Brain microvascular endothelial cell (primary cell): Measurements from ENCODE around the gene PCDHA9.
"Not testable (repeated sequence)": the region's sequence is repeated elsewhere in the genome, so short reads cannot be mapped to it uniquely, and the experiment has no call there.

Source experiments
- DNase-seq: peaks from one replicate; pipeline ENCODE4 v3.0.0-alpha.2; 2020
- H3K27ac ChIP-seq: fragments of 250-450 bp; sonication (Bioruptor Pico); 2 replicates; pipeline ENCODE4 v1.5.1; 2020; ENCODE audit warnings: mild to moderate bottlenecking, moderate library complexity
- H3K27me3 ChIP-seq: fragments of 250-450 bp; sonication (Bioruptor Pico); replicated peaks from 2 replicates; pipeline ENCODE4 v1.5.1; 2020; ENCODE audit warnings: mild to moderate bottlenecking
- H3K36me3 ChIP-seq: fragments of 250-450 bp; sonication (Bioruptor Pico); replicated peaks from 2 replicates; pipeline ENCODE4 v1.5.1; 2020; ENCODE audit warnings: mild to moderate bottlenecking
- H3K4me3 ChIP-seq: 2 replicates; pipeline ENCODE4 v1.5.1; 2011; ENCODE audit warnings: low read depth, mild to moderate bottlenecking, control low read depth, low read length, moderate library complexity
- CTCF ChIP-seq: IDR thresholded peaks from 2 replicates; pipeline ENCODE4 v1.5.1; 2011; ENCODE audit warnings: low read depth, mild to moderate bottlenecking, moderate library complexity, low read length, control low read depth, inconsistent platforms; ENCODE audit errors: missing control alignments
- in situ Hi-C: cut with HindIII; loops from 2 replicates; pipeline ENCODE4 v1.10.0; 2017; ENCODE audit warnings: low sequenced_read_pairs, low pct_ligation_motif_present

PCDHA9 gene

GRCh38 chr5:140848139-140849102 lies at the start of gene PCDHA9:
Gene PCDHA9, plus strand, starts transcription at chr5:140848382. Its CDS starts 114 bp downstream, at chr5:140848496.
- in situ Hi-C loops, H3K27me3 ChIP-seq, H3K36me3 ChIP-seq, H3K4me3 ChIP-seq, H3K27ac ChIP-seq, DNase-seq: not testable (repeated sequence)
- peak; percentile 7 for TF ChIP-seq CTCF

DNA sequence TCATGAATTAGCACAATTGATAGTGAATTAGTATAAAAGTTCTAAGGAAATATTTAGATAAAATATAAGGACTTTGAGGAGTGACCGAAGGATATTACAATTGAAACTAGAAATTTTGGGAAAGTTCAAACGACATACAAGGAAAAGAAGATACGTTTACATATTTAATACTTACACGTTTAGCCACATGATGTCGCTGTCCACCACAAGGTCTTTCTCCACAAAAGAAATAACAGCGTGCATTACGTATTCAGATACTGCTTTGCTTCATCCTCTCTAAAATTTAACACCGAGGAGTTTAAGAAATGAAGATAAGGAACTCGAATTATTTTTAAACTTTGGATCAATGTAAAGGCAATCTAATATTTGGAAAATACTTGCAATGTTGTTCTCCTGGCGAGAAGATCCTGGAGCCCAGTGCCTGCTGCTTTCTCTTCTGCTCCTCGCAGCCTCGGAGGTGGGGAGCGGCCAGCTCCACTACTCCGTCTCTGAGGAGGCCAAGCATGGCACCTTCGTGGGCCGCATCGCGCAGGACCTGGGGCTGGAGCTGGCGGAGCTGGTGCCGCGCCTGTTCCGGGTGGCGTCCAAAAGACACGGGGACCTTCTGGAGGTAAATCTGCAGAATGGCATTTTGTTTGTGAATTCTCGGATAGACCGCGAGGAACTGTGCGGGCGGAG lies 47.2 kb upstream of the PCDHA9 start, which contains the start of gene PCDHA3:
Gene PCDHA3 (plus strand): TSS at position 242 of the 678 bp plus-strand sequence.
- peak; percentile 15 for TF ChIP-seq CTCF
- Histone ChIP-seq H3K27me3 (no peaks in the 10 kb centered on the region), H3K36me3 (no peaks in the 10 kb centered on the region), H3K27ac (no peak within 1 kb of the TSS), H3K4me3 (no peak within 1 kb of the TSS)
- in situ Hi-C loops, result no loop called here
- no peak for DNase-seq

DNA sequence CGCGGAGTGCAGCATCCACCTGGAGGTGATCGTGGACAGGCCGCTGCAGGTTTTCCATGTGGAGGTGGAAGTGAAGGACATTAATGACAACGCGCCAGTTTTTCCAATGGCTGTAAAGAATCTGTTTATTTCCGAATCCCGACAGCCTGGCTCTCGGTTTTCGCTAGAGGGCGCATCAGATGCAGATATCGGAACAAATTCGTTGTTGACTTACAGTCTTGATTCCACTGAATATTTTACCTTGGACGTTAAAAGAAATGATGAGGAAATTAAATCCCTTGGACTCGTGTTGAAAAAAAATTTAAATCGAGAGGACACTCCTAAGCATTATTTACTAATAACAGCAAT lies 46.7 kb upstream of the PCDHA9 start:
- in situ Hi-C loops, result no loop called here
- peak; percentile 31 for TF ChIP-seq CTCF
- H3K27me3 ChIP-seq, result no peaks in the 10 kb centered on the region
- H3K36me3 ChIP-seq, result no peaks in the 10 kb centered on the region
- DNase-seq, result no peak
- H3K27ac ChIP-seq, result no peak overlapping the region
- H3K4me3 ChIP-seq, result no peak overlapping the region

- H3K4me3 ChIP-seq, DNase-seq, in situ Hi-C loops, H3K36me3 ChIP-seq, H3K27me3 ChIP-seq, H3K27ac ChIP-seq: not testable (repeated sequence)
Observed at GRCh38 chr5:140802381-140802780, 45.8 kb upstream of the PCDHA9 start.

DNA sequence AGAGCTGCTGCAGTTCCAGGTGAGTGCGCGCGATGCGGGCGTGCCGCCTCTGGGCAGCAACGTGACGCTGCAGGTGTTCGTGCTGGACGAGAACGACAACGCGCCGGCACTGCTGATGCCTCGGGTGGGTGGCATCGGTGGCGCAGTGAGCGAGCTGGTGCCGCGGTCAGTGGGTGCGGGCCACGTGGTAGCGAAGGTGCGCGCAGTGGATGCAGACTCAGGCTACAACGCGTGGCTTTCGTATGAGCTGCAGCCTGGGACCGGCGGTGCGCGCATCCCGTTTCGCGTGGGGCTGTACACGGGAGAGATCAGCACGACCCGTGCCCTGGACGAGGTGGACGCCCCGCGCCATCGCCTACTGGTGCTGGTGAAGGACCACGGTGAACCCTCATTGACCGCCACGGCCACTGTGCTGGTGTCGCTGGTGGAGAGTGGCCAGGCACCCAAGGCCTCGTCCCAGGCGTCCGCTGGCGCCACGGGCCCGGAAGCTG lies 45.4 kb upstream of the PCDHA9 start:
- in situ Hi-C loops, result no loop called here
- no peak for DNase-seq
- H3K36me3 ChIP-seq, result no peaks in the 10 kb centered on the region
- no peaks in the 10 kb centered on the region for H3K27me3 ChIP-seq
- H3K4me3 ChIP-seq, result no peak overlapping the region
- TF ChIP-seq CTCF, result no peak
- H3K27ac ChIP-seq, result no peak overlapping the region
